Stimulated activated CD4-positive, alpha-beta T cell treated with anti-CD3 and anti-CD28 coated beads, Interleukin-1b, Interleukin-23, amount 100 ng/mL, for 1 hour (primary cell): ENCODE data around the gene KIF13A.
"Not testable (repeated sequence)": the region's sequence is repeated elsewhere in the genome, so short reads cannot be mapped to it uniquely, and the experiment has no call there.

Source experiments
- DNase-seq, 2 donors: peaks; one replicate each; pipeline ENCODE4 v3.0.0-alpha.2; 2020; ENCODE audit warnings: low read depth in 2 of 2

Gene KIF13A

GRCh38 chr6:17987447-17987696, at the start of gene KIF13A:
KIF13A (minus strand) TSS chr6:17987635; CDS start chr6:17987463, 172 bp downstream.
- DNase-seq = no peak

GRCh38 chr6:18036781-18037180, 49.3 kb upstream of the KIF13A start:
- no peak for DNase-seq

GRCh38 chr6:18035330-18035854, 48.0 kb upstream of the KIF13A start:
- no peak for DNase-seq

- DNase-seq = no peak
These were observed 47.4 kb upstream of the KIF13A start for GRCh38 chr6:18034798-18035202.

- no peak for DNase-seq
These were observed 44.3 kb upstream of the KIF13A start for GRCh38 chr6:18031680-18032256.

- no peak for DNase-seq
These were observed 43.8 kb upstream of the KIF13A start for GRCh38 chr6:18031189-18031588.

- DNase-seq = no peak
These were observed 40.9 kb upstream of the KIF13A start for GRCh38 chr6:18028332-18028731.

GRCh38 chr6:18025596-18025995, 38.2 kb upstream of the KIF13A start:
- DNase-seq = no peak

GRCh38 chr6:18024876-18025275, 37.4 kb upstream of the KIF13A start:
- no peak for DNase-seq

- no peak for DNase-seq
These were observed 36.5 kb upstream of the KIF13A start for GRCh38 chr6:18023891-18024290.

- no peak for DNase-seq
These were observed 35.2 kb upstream of the KIF13A start for GRCh38 chr6:18022398-18023231.

GRCh38 chr6:18021166-18021850, 33.9 kb upstream of the KIF13A start:
- DNase-seq = no peak

GRCh38 chr6:18020545-18020944, 33.1 kb upstream of the KIF13A start:
- not testable (repeated sequence) for DNase-seq

- DNase-seq = no peak
These were observed 32.4 kb upstream of the KIF13A start for GRCh38 chr6:18019539-18020534.

- DNase-seq = not testable (repeated sequence)
These were observed 31.7 kb upstream of the KIF13A start for GRCh38 chr6:18019133-18019532.

GRCh38 chr6:18016698-18017097, 29.3 kb upstream of the KIF13A start:
- DNase-seq = no peak

GRCh38 chr6:18016133-18016532, 28.7 kb upstream of the KIF13A start:
- DNase-seq = no peak

- no peak for DNase-seq
These were observed 23.9 kb upstream of the KIF13A start for GRCh38 chr6:18011287-18011686.

GRCh38 chr6:18010540-18010939, 23.1 kb upstream of the KIF13A start:
- not testable (repeated sequence) for DNase-seq

GRCh38 chr6:18004256-18004985, 17.0 kb upstream of the KIF13A start:
- DNase-seq = no peak

GRCh38 chr6:17999425-17999824, 12.0 kb upstream of the KIF13A start:
- DNase-seq = no peak
